ENCODE results near the gene FAM171A1.

FAM171A1 gene

DNA sequence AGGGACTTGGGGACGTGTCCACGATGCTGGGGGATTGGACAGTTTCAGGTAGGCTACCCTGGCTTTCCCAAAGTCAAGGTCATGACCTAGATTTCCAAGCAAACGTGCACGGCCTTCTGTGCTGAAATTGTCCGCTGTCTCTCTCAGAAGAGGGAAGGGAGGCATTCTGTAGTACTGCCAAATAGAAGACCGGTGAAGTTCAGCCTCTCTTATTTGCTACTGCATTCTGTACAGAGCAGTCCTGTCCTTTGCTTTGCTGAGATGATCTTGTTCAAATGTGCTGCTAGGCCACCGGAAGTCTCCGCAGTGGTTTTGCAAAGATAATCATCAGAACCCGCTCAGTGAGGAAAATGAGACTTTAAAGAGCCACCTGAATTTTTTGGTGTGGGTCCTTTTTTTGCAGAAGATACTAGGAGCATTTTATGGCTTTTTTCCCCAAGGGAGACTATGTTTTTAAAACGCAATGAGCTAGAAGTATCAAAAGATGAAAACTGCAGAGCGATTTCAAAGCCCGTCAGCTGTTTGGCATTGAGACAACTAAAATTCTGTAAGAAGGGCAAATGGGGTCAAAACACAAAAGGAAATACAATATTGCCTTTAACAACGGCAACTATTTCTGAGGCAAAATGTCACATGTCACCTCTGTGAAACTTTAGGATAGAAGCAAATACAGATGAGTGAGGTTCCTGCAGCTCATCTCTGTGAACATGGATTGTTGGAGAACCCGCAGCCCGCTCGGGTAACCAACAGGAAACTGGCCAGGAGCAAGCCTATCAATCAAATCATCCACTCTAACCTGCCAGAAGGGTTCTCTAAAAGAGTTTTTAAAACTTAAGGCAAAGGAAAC, 201.3 kb downstream of the FAM171A1 start:
- DNase-seq (ENCODE audit: low spot score) = peak; percentile 76

DNA sequence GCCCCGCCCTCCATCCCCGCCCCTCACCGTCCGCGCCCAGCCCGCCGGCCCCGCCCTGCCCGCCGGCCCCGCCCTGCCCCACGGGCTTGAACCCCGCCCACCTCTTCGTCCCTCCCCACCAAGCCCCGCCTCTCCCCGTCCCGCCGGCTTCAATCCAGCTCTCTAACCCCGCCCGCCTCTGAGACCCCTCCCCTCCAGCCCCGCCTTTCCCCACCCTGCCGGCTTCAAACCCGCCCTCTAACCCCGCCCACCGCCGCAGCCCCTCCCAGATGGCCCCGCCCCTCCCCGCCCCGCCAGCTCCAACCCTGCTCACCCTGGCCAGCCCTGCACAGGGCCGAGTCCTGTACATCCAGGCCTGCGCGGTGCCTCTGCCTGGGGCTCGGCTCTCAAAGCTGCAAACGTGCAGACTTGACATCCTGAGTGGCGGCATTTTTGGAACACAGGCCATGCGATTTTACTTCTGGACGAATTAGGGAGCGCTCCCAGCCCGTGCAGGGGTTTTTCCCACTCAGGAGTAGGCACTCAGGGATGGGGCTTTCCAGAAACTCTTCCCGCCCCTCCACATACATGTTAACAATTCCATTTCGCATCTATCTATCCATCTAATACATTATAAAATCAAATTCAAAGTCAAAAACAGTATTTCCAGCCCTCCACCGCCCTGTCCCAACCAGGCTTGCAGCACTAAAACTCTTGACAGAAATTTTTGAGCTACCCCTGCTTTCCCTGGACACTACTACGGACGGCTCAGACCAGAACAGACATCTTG, 202.1 kb downstream of the FAM171A1 start:
- DNase-seq (ENCODE audit: low spot score) = peak; percentile 98

DNA sequence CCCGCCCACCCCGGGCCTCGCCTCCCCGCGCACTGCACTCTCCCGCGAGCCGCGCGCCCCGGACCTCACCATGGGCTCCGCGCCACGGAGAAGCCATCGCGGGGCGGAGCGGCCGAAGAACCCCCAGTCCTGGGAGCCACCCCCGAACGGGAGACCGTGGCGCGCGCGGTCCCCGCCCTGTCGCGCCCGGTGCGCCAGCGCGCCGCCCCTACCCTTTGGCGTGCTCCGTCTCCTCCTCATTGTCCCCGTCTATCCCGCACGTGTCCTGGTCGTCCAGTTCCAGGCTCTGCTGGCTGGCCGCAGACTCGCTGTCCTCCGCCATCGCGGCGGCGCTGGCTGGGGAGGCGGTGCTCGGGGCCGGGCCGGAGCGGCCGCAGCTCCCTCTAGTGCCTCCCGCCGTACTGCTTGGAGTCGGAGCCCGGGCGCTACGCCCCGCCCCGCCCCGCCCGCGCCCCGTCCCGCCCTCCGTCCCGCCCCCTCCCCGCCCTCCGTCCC, 202.8 kb downstream of the FAM171A1 start, which contains the start of gene NMT2:
Gene NMT2, minus strand, starts transcription at position 403 of the 495 bp plus-strand sequence. Its CDS starts 81 bp downstream, at position 322.
- DNase-seq (ENCODE audit: low spot score) = no peak

DNA sequence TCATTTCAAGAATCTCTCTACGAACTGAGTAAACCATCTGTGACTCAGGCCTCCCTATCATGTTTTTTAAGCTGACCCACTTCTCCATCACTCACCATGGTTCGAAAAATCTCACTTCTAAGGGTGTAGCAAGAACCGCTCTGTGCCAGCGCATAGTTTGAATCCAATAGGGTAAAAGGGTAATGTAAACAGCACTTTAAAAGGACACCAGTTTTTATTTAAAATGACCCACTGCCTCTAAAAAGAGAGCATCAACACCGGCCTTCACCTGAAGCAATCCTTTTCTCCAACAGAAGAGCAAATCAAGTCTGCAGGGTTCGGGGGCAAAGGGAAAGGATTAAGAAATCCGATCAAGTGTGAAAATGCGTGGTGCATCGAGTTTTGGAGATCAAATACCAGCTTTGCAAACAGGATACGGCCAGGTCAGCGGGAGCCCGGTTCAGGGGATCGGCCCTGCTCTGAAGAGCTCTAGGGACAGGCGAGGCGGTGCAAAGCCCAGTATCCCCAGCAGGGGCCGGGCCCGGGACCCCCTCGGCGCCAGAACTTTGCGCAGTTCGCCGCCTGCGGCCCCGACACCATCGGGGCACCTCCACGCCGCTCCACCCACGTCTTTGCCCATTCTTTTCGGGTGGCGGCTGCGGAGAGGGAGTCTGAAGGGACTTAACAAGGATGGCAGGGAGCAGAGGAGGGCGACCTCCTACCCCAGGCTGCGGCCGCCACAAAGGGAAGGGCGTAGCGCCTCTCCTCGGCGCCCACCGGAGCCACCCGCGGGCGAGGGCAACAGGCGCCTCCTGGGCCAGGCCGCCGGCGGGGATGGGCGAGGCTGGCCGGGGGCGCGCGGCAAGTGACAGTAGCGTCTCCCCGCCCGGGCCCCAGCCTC, 203.4 kb downstream of the FAM171A1 start:
- peak; percentile 32 for DNase-seq (ENCODE audit: low spot score)

DNA sequence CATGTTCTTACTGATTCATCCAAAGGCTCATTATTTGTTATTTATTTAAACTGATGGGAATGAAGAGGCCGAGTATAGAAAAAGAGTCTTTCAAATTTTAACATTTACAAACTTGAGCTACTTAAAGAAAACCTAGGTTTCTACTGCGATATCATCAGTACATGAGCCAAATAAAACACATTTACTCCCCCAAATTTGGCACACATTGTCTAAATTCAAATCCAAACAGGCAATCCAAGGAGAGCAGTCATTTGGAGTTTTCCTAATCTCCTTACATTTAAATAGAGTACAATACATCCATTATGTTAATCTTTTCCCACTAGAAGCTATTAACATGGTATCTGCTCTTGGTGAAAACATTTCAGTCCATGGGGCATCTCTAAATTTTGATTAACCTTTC, 204.8 kb downstream of the FAM171A1 start:
- DNase-seq (ENCODE audit: low spot score) = no peak

DNA sequence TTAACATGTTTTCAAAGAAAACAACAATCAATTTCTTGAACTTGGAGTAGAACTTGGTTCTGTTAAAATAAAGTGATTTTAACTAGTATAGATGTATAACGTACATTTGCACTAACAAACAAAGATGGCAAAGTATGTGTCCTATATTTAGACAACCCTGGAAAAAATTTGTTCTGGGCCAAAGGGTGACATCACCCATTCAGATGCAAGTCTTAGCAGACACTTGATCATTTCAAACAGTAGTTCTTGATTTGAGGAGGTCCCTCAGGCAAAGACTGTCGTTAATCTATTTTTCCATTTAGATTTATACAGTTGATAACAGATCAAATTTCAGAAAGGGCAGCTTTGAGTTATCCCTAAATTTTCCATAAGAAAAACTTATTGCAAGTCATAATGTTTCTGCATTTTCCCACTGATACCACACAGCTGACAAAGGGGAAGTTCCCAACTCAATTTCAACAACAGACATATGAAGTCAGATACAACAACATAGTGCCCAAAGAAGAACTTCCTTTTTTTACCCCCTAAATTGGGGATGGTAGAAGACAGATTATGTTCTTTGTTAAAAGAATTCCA, 207.7 kb downstream of the FAM171A1 start:
- DNase-seq (ENCODE audit: low spot score) = no peak

Data from CD4-positive, alpha-beta T cell treated with Interleukin-6 at 100 ng/mL for 8 hours (primary cell).